ENCODE results near the gene FXYD3.
"Not testable (repeated sequence)": the region's sequence is repeated elsewhere in the genome, so short reads cannot be mapped to it uniquely, and the experiment has no call there.

Gene FXYD3

GRCh38 chr19:35099897-35100275, 15.7 kb upstream of the FXYD3 start:
- Histone ChIP-seq H3K4me2 (ENCODE audit: low read length) (no peak overlapping the region), H3K4me3 (ENCODE audit: low read length) (no peak overlapping the region), H3K27me3 (ENCODE audit: control insufficient read depth, insufficient read depth, low read length) (peaks cover 17% of the 10 kb centered on the region), H3K9me3 (replicated peaks; ENCODE audit: low read length) (no peaks in the 10 kb centered on the region), H3K36me3 (ENCODE audit: insufficient read depth, low read length) (no peaks in the 10 kb centered on the region), H3K4me1 (ENCODE audit: control insufficient read depth, insufficient read depth, low read length) (no peaks in the 10 kb centered on the region), H3K9ac (ENCODE audit: low read depth, low read length) (no peak overlapping the region)

DNA sequence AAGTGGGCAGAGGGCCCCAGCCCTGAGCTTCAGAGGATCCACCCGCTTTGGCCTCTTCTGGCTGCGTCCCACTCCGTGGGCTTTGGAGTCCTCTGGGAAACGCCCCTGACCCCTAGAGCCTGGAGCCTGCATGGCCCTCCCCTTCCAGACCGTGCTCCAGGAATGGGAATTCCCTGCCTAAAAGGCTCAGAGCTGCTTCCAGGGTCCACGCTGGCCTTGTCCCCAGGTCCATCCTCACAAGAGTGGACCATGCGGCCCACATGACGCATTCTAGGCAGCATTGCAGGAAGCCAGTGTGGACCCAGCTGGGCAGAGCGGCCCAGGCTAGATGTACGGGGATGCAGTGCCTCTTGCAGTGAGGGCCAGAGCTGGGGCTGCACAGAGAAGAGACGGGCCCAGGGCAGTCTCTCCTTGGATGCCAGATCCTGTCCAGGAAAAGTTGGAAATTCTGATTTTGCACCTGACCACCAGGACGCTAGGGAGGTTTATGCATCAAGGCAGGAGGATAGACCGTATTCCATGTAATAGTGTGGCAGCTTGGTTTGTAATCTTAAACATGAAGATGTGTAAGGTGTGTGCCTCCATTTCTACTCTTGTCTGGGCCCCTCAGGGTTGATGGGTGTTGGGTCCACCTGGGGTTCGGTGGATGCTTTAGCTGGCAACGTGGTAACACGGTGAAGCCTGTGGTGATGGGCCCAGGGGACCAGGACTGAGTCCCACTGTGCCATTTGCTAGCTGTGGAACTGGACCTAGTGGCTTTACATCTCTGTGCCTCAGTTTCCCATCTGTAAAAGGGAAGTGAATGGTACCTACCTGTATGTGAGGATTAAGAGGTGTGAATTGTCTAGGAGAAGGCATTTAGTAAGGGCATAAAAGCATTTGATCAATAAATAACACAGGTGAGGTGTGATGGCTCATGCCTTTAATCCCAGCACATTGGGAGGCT, 14.8 kb upstream of the FXYD3 start:
- no peaks in the 10 kb centered on the region for H3K9me3 ChIP-seq (replicated peaks; ENCODE audit: low read length)
- H3K27me3 ChIP-seq (ENCODE audit: control insufficient read depth, insufficient read depth, low read length), result peaks cover 17% of the 10 kb centered on the region
- no peaks in the 10 kb centered on the region for H3K36me3 ChIP-seq (ENCODE audit: insufficient read depth, low read length)
- no peaks in the 10 kb centered on the region for H3K4me1 ChIP-seq (ENCODE audit: control insufficient read depth, insufficient read depth, low read length)
- H3K4me2 ChIP-seq (ENCODE audit: low read length), result no peak overlapping the region
- no peak overlapping the region for H3K4me3 ChIP-seq (ENCODE audit: low read length)
- H3K9ac ChIP-seq (ENCODE audit: low read depth, low read length), result no peak overlapping the region

- not testable (repeated sequence) for H3K4me3 ChIP-seq (ENCODE audit: low read length); H3K36me3 ChIP-seq (ENCODE audit: insufficient read depth, low read length); H3K9ac ChIP-seq (ENCODE audit: low read depth, low read length); H3K9me3 ChIP-seq (replicated peaks; ENCODE audit: low read length); H3K4me2 ChIP-seq (ENCODE audit: low read length); H3K4me1 ChIP-seq (ENCODE audit: control insufficient read depth, insufficient read depth, low read length)
- H3K27me3 ChIP-seq (ENCODE audit: control insufficient read depth, insufficient read depth, low read length), result peaks cover 10% of the 10 kb centered on the region
These were observed 13.7 kb upstream of the FXYD3 start for GRCh38 chr19:35101949-35102348.

DNA sequence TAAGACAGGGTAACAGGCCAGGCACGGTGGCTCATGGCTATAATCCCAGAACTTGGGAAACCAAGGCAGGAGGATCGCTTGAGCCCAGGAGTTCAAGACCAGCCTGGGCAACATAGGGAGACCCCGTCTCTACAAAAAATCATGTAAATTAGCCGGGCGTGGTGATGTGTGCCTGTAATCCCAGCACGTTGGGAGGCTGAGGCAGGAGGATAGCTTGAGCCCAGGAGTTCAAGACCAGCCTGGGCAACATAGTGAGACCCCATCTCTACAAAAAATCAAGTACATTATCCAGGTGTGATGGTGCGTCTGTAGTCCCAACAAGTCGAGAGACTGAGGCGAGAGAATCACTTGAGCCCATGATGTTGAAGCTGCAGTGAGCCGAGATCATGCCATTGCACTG, 12.0 kb upstream of the FXYD3 start:
- not testable (repeated sequence) for H3K4me1 ChIP-seq (ENCODE audit: control insufficient read depth, insufficient read depth, low read length); H3K9me3 ChIP-seq (replicated peaks; ENCODE audit: low read length); H3K36me3 ChIP-seq (ENCODE audit: insufficient read depth, low read length); H3K4me3 ChIP-seq (ENCODE audit: low read length); H3K9ac ChIP-seq (ENCODE audit: low read depth, low read length); H3K4me2 ChIP-seq (ENCODE audit: low read length)
- H3K27me3 ChIP-seq (ENCODE audit: control insufficient read depth, insufficient read depth, low read length), result peaks cover 13% of the 10 kb centered on the region

DNA sequence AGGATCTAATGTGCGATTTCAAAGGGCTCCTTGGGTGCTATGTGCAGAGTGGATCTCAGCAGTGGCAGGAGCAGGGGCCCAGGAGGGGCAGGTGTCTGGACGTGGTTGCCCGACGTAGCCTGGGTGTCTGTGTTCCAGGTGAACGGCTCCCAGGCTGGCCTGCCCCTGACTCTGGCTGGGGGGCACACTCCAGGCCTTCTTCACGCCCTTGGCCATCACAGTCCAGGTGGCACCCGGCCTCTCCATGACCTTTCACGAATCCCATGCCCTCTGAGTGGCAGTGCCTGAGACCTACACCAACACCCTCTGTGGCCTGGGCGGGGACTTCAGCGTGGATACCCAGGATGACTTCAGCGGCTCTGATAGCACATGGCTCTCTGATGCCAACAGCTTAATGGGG, 11.3 kb upstream of the FXYD3 start:
- Histone ChIP-seq H3K9me3 (replicated peaks; ENCODE audit: low read length) (no peaks in the 10 kb centered on the region), H3K4me3 (ENCODE audit: low read length) (no peak overlapping the region), H3K27me3 (ENCODE audit: control insufficient read depth, insufficient read depth, low read length) (peaks cover 10% of the 10 kb centered on the region), H3K36me3 (ENCODE audit: insufficient read depth, low read length) (no peaks in the 10 kb centered on the region), H3K9ac (ENCODE audit: low read depth, low read length) (no peak overlapping the region), H3K4me1 (ENCODE audit: control insufficient read depth, insufficient read depth, low read length) (no peaks in the 10 kb centered on the region), H3K4me2 (ENCODE audit: low read length) (no peak overlapping the region)

DNA sequence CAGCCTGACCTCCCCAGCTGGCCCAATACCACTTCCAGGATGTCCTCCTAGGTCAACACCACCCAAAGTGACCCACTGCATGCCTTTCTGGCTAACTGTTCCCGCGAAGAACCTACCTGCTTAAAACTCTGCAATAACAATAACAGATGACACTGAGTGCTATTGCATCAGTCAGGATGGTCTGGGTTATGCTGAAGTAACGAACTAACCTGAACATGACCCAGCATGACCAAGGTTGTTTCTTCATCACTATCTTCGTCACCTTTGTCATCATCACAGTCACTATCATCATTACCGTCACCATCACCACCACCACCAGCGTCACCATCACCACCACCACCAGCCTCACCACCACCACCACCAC, 10.6 kb upstream of the FXYD3 start:
- Histone ChIP-seq H3K4me3 (ENCODE audit: low read length) (no peak overlapping the region), H3K9ac (ENCODE audit: low read depth, low read length) (no peak overlapping the region), H3K4me1 (ENCODE audit: control insufficient read depth, insufficient read depth, low read length) (no peaks in the 10 kb centered on the region), H3K27me3 (ENCODE audit: control insufficient read depth, insufficient read depth, low read length) (peaks cover 16% of the 10 kb centered on the region), H3K9me3 (replicated peaks; ENCODE audit: low read length) (no peaks in the 10 kb centered on the region), H3K36me3 (ENCODE audit: insufficient read depth, low read length) (no peaks in the 10 kb centered on the region), H3K4me2 (ENCODE audit: low read length) (no peak overlapping the region)

- Histone ChIP-seq H3K4me2 (ENCODE audit: low read length) (no peak overlapping the region), H3K36me3 (ENCODE audit: insufficient read depth, low read length) (no peaks in the 10 kb centered on the region), H3K4me3 (ENCODE audit: low read length) (no peak overlapping the region), H3K9ac (ENCODE audit: low read depth, low read length) (no peak overlapping the region), H3K27me3 (ENCODE audit: control insufficient read depth, insufficient read depth, low read length) (peaks cover 16% of the 10 kb centered on the region), H3K4me1 (ENCODE audit: control insufficient read depth, insufficient read depth, low read length) (no peaks in the 10 kb centered on the region), H3K9me3 (replicated peaks; ENCODE audit: low read length) (no peaks in the 10 kb centered on the region)
These were observed 10.0 kb upstream of the FXYD3 start for GRCh38 chr19:35105411-35106290.

DNA sequence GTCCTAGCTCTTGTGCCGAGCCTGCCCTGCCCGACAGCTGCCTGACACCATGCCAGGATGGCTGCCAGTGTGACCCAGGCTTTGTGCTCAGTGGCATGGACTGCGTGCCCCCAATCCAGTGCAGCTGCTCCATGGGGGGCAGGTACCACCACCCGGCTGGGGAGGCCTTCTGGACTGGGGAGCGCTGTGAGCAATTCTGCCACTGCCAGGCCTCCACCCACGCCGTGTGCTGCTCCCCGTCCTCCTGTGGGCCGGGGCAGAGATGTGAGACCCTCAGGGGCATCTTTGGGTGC, 9.4 kb upstream of the FXYD3 start:
- no peaks in the 10 kb centered on the region for H3K9me3 ChIP-seq (replicated peaks; ENCODE audit: low read length)
- H3K4me1 ChIP-seq (ENCODE audit: control insufficient read depth, insufficient read depth, low read length), result no peaks in the 10 kb centered on the region
- no peaks in the 10 kb centered on the region for H3K36me3 ChIP-seq (ENCODE audit: insufficient read depth, low read length)
- H3K4me3 ChIP-seq (ENCODE audit: low read length), result no peak overlapping the region
- H3K9ac ChIP-seq (ENCODE audit: low read depth, low read length), result no peak overlapping the region
- H3K4me2 ChIP-seq (ENCODE audit: low read length), result no peak overlapping the region
- H3K27me3 ChIP-seq (ENCODE audit: control insufficient read depth, insufficient read depth, low read length), result peaks cover 12% of the 10 kb centered on the region

GRCh38 chr19:35106898-35107541, 8.6 kb upstream of the FXYD3 start:
- Histone ChIP-seq H3K27me3 (ENCODE audit: control insufficient read depth, insufficient read depth, low read length) (peaks cover 12% of the 10 kb centered on the region), H3K4me1 (ENCODE audit: control insufficient read depth, insufficient read depth, low read length) (no peaks in the 10 kb centered on the region), H3K9me3 (replicated peaks; ENCODE audit: low read length) (no peaks in the 10 kb centered on the region), H3K36me3 (ENCODE audit: insufficient read depth, low read length) (no peaks in the 10 kb centered on the region), H3K9ac (ENCODE audit: low read depth, low read length) (no peak overlapping the region), H3K4me2 (ENCODE audit: low read length) (no peak overlapping the region), H3K4me3 (ENCODE audit: low read length) (no peak overlapping the region)

DNA sequence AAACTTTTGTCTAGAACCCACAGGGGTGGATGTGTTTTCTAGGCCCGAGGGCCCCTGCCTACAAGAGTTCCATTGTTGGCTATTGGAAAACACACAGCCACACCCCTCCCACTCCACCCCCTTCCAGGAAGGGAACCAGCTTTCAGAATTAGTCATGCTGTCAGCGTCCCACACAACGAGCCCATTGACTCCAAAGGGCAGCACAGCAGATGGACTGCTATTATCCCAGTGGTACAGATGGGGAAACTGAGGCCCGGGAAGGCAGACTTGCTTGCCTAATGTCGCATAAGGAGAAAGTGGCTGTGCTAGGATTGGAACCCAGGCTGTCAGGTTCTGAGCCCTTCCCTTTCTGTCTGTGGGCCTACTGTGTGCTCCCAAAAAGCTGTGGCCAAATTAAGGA, 8.1 kb upstream of the FXYD3 start:
- Histone ChIP-seq H3K27me3 (ENCODE audit: control insufficient read depth, insufficient read depth, low read length) (peaks cover 12% of the 10 kb centered on the region), H3K9ac (ENCODE audit: low read depth, low read length) (no peak overlapping the region), H3K36me3 (ENCODE audit: insufficient read depth, low read length) (no peaks in the 10 kb centered on the region), H3K4me1 (ENCODE audit: control insufficient read depth, insufficient read depth, low read length) (no peaks in the 10 kb centered on the region), H3K9me3 (replicated peaks; ENCODE audit: low read length) (no peaks in the 10 kb centered on the region), H3K4me3 (ENCODE audit: low read length) (no peak overlapping the region), H3K4me2 (ENCODE audit: low read length) (no peak overlapping the region)

GRCh38 chr19:35108730-35109129, 6.9 kb upstream of the FXYD3 start:
- Histone ChIP-seq H3K36me3 (ENCODE audit: insufficient read depth, low read length) (no peaks in the 10 kb centered on the region), H3K27me3 (ENCODE audit: control insufficient read depth, insufficient read depth, low read length) (peaks cover 12% of the 10 kb centered on the region), H3K9ac (ENCODE audit: low read depth, low read length) (no peak overlapping the region)

More at GRCh38 chr19:35108730-35109129, 6.9 kb upstream of the FXYD3 start:
- Histone ChIP-seq H3K9me3 (replicated peaks; ENCODE audit: low read length) (no peaks in the 10 kb centered on the region), H3K4me2 (ENCODE audit: low read length) (no peak overlapping the region), H3K4me1 (ENCODE audit: control insufficient read depth, insufficient read depth, low read length) (no peaks in the 10 kb centered on the region), H3K4me3 (ENCODE audit: low read length) (no peak overlapping the region)
